GM12878 (cell line): ENCODE results near the gene NAALADL1. TPM values are rescaled to one million over a fixed set of nuclear protein-coding genes. Genes with fewer than 3 reads are reported as not detected.

Experiments used
- ATAC-seq: fragments of 200-7000 bp; cut with Tn5 transposase; 3 replicates; pipeline ENCODE4 v1.9.1; 2020; ENCODE audit warnings: mild to moderate bottlenecking, moderate library complexity
- BruUV-seq: library from RNA; stranded (reverse); fragments of 400-500 nt; replicated peaks from 2 replicates; lab custom pipeline; 2021; lab: Mats Ljungman, UMichigan
- CTCF ChIA-PET: fragments of 300-600 bp; sonication (Branson Sonifier 250); formaldehyde crosslinking; extraction: SDS; loops from one replicate; lab custom pipeline; 2021; ENCODE audit warnings: inconsistent platforms; lab: Yijun Ruan, JAX
- POLR2A ChIA-PET: fragments of 350-600 bp; formaldehyde crosslinking; extraction: SDS; loops from one replicate; lab custom pipeline; 2021; ENCODE audit warnings: inconsistent platforms; lab: Charles Lee
- RAD21 ChIA-PET: fragments of 300-600 bp; sonication (Branson Sonifier 250); formaldehyde crosslinking; loops from one replicate; lab custom pipeline; 2023; ENCODE audit warnings: antibody characterized with exemption; ENCODE audit not compliant: unreplicated experiment; lab: Charles Lee
- SMC1A ChIA-PET: fragments of 300-600 bp; sonication (Branson Sonifier 250); formaldehyde crosslinking; loops from one replicate; lab custom pipeline; 2023; ENCODE audit not compliant: unreplicated experiment, uncharacterized antibody; lab: Charles Lee
- DNase-seq: peaks from one replicate; pipeline ENCODE4 v3.0.0-alpha.2; 2011; ENCODE audit warnings: low read depth, low spot score
- FAIRE-seq: peaks from 3 replicates; lab custom pipeline; 2011; peaks lifted over from hg19 to GRCh38; lab: Jason Lieb, UNC
- H2AFZ ChIP-seq: 2 replicates; pipeline ENCODE4 v1.6.0; 2011; ENCODE audit warnings: low read depth, low read length, control low read depth; ENCODE audit not compliant: control insufficient read depth
- H3K27ac ChIP-seq: 2 replicates; pipeline ENCODE4 v1.5.1; 2011; ENCODE audit warnings: control low read depth; ENCODE audit not compliant: control insufficient read depth, insufficient read depth
- H3K27me3 ChIP-seq, 2 experiments: replicated peaks in 1 of 2; 2 replicates each; pipeline versions ENCODE4 v1.6.0 to v1.6.1; 2011; ENCODE audit warnings: low read length in 1 of 2; ENCODE audit not compliant: control insufficient read depth in 2 of 2, insufficient read depth in 2 of 2
- H3K36me3 ChIP-seq, 2 experiments: 2 replicates each; pipeline ENCODE4 v1.5.1; 2011; ENCODE audit warnings: low read length in 1 of 2; ENCODE audit not compliant: control insufficient read depth in 2 of 2, insufficient read depth in 2 of 2
- H3K4me1 ChIP-seq: 2 replicates; pipeline ENCODE4 v1.6.1; 2011; ENCODE audit warnings: mild to moderate bottlenecking, low read length, moderate library complexity, mixed read lengths; ENCODE audit not compliant: control insufficient read depth, insufficient read depth
- H3K4me2 ChIP-seq: 2 replicates; pipeline ENCODE4 v1.6.0; 2011; ENCODE audit warnings: control low read depth; ENCODE audit not compliant: control insufficient read depth, insufficient read depth
- H3K4me3 ChIP-seq: fragments of 200-600 bp; sonication (generic); 2 replicates; pipeline ENCODE4 v1.5.1; 2016
- H3K79me2 ChIP-seq: 2 replicates; pipeline ENCODE4 v1.6.0; 2011; ENCODE audit warnings: low read length; ENCODE audit not compliant: control insufficient read depth, insufficient read depth
- H3K9ac ChIP-seq: 2 replicates; pipeline ENCODE4 v1.8.0; 2011; ENCODE audit warnings: low read length, control low read depth, mixed read lengths; ENCODE audit not compliant: control insufficient read depth, insufficient read depth
- H3K9me3 ChIP-seq: replicated peaks from 3 replicates; pipeline ENCODE4 v1.5.1; 2011; ENCODE audit warnings: mild to moderate bottlenecking, low read length; ENCODE audit not compliant: control insufficient read depth, insufficient read depth
- H4K20me1 ChIP-seq: 2 replicates; pipeline ENCODE4 v1.6.0; 2011; ENCODE audit not compliant: control insufficient read depth, insufficient read depth
- LARP7 ChIP-seq: fragments of 450-650 bp; IDR thresholded peaks from 2 replicates; pipeline ENCODE4 v1.6.1; 2017; ENCODE audit warnings: mild to moderate bottlenecking
- MTA3 ChIP-seq: IDR thresholded peaks from 2 replicates; pipeline ENCODE4 v1.6.1; 2012; ENCODE audit warnings: low read length, inconsistent platforms, borderline replicate concordance
- MXI1 ChIP-seq: fragments of 150-350 bp; IDR thresholded peaks from 2 replicates; pipeline ENCODE4 v1.6.1; 2011; ENCODE audit warnings: low read depth, mild to moderate bottlenecking, inconsistent platforms, low read length, improper control_type of control experiment
- NBN ChIP-seq: fragments of 450-650 bp; IDR thresholded peaks from 2 replicates; pipeline ENCODE4 v1.6.1; 2016
- NFYA ChIP-seq: IDR thresholded peaks from 2 replicates; pipeline ENCODE4 v1.6.1; 2011; ENCODE audit warnings: low read depth, mild to moderate bottlenecking, low read length, improper control_type of control experiment, borderline replicate concordance
- NR2F1 ChIP-seq: fragments of 450-650 bp; conservative IDR thresholded peaks from 2 replicates; pipeline ENCODE4 v1.6.1; 2017; ENCODE audit warnings: mild to moderate bottlenecking
- POLR2A ChIP-seq: IDR thresholded peaks from 2 replicates; pipeline ENCODE4 v1.6.1; 2011; ENCODE audit warnings: low read depth, mild to moderate bottlenecking, low read length
- POLR2AphosphoS2 ChIP-seq: IDR thresholded peaks from 2 replicates; pipeline ENCODE4 v1.6.1; 2011; ENCODE audit warnings: low read depth, mild to moderate bottlenecking, low read length, improper control_type of control experiment, moderate library complexity
- RCOR1 ChIP-seq: conservative IDR thresholded peaks from 2 replicates; pipeline ENCODE4 v1.6.1; 2012; ENCODE audit warnings: low read depth, low read length, improper control_type of control experiment
- SIN3A ChIP-seq: IDR thresholded peaks from 2 replicates; pipeline ENCODE4 v1.6.1; 2012; ENCODE audit warnings: low read depth, low read length, improper control_type of control experiment
- SMAD5 ChIP-seq: IDR thresholded peaks from 2 replicates; pipeline ENCODE4 v1.6.1; 2016; ENCODE audit warnings: antibody characterized with exemption, low read depth
- SP1 ChIP-seq: IDR thresholded peaks from one replicate; pipeline ENCODE4 v1.6.1; 2011; ENCODE audit warnings: low read depth, low read length
- STAT3 ChIP-seq: IDR thresholded peaks from 2 replicates; pipeline ENCODE4 v1.6.1; 2011; ENCODE audit warnings: low read depth, low read length, improper control_type of control experiment
- TCF12 ChIP-seq: IDR thresholded peaks from 2 replicates; pipeline ENCODE4 v1.6.1; 2011; ENCODE audit warnings: low read depth, mild to moderate bottlenecking, low read length
- TCF3 ChIP-seq: IDR thresholded peaks from 2 replicates; pipeline ENCODE4 v1.6.1; 2012; ENCODE audit warnings: low read depth, mild to moderate bottlenecking, low read length, borderline replicate concordance; ENCODE audit not compliant: insufficient read depth
- WGBS: methylation state at CpG from one replicate; pipeline ENCODE4 v1.1.6; 2016; ENCODE audit warnings: low lambda C conversion rate; ENCODE audit not compliant: insufficient replicate concordance, insufficient coverage; ENCODE audit errors: missing lambda C conversion rate; 5-methylcytosine and 5-hydroxymethylcytosine counted together
- in situ Hi-C: fragments of 300-500 bp; cut with MboI; formaldehyde crosslinking; loops from 9 replicates; pipeline ENCODE4 v1.14.3; 2018; ENCODE audit warnings: mixed read lengths
- intact Hi-C: fragments of 100-400 bp; cut with micrococcal nuclease; formaldehyde crosslinking; loops from one replicate; pipeline ENCODE4 v1.14.2; 2022; ENCODE audit not compliant: unreplicated experiment
- polyA plus RNA-seq, 11 experiments: library from polyadenylated mRNA; depleted of rRNA in 4 of 11; unstranded in 6 of 11; stranded (reverse) in 5 of 11; fragments of >200 nt; fragmentation: Nextera tagmentation in 4 of 11; fragmentation: Illumina TruSeq in 1 of 11; extraction: Ambion mirVana in 4 of 11; extraction: Trizol in 1 of 11; gene quantifications; 1 replicate in 1 of 11; 2 replicates in 10 of 11; pipeline versions ENCODE4 v1.2.1 to v1.2.3, GENCODE V29; 2011 to 2016; ENCODE audit warnings: inconsistent platforms in 2 of 11, missing spikeins in 2 of 11, low read depth in 1 of 11
- total RNA-seq, 4 experiments: library from RNA; depleted of rRNA in 3 of 4; stranded (reverse); fragments of >200 nt in 3 of 4; fragmentation: Illumina TruSeq in 1 of 4; extraction: Trizol in 1 of 4; gene quantifications; 2 replicates each; pipeline versions ENCODE4 v1.2.1 to v1.2.3, GENCODE V29; 2013 to 2021
- TF ChIP-seq, protein P1 (sequence below): fragments of 450-650 bp; IDR thresholded peaks from 2 replicates; pipeline ENCODE4 v1.6.1; 2017; ENCODE audit warnings: mild to moderate bottlenecking, moderate library complexity
- TF ChIP-seq, protein P2 (sequence below): fragments of 450-650 bp; IDR thresholded peaks from 2 replicates; pipeline ENCODE4 v1.6.1; 2016; ENCODE audit warnings: mild to moderate bottlenecking

Gene NAALADL1
- total and polyA plus RNA-seq, 10 of the 15 experiments (the other 5 are each of a cell fraction or from before 2014, with no cell fraction given), result 0.77 to 5.5 (median 1.5) TPM

DNA sequence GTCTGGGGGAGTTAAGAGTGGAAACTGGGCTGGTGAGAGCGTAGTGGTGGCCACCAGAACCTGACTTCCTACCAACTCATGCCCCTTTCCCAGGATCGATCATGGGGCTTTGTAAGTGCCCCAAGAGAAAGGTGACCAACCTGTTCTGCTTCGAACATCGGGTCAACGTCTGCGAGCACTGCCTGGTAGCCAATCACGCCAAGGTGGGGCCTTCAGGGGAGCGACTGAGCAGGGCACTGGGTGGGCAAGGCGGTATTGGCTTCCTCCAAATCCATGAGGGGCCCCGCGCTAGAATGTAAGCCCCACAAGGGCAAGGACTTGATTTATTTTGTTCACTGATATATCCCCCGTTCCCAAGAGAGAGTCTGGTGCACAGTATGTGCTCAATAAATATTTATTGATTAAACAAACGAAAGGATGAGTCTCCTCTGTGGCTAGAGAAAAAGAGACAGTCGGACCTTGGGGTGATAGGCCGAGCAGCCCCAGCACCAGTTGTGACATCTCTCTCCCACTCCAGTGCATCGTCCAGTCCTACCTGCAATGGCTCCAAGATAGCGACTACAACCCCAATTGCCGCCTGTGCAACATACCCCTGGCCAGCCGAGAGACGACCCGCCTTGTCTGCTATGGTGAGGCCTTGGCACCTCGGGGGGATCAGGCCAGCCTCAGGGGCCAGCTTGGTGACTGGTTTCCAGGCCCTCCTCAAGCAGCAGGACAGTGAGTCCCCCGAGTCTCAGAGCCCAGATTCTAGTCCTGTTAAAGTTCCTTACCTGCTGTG, 26.4 kb upstream of the NAALADL1 start (continued):
- no peak for TF ChIP-seq MTA3
- no peak for TF ChIP-seq RCOR1
- TF ChIP-seq TCF12, result no peak
- no peak for TF ChIP-seq NFYA
- no peak for TF ChIP-seq SMAD5
- 0 out of 2 replicates have a peak, but pooled peaks have one; percentile 17 for TF ChIP-seq LARP7
- peak; percentile 50; the same call in 1 of the 2 replicates for TF ChIP-seq POLR2A
- TF ChIP-seq TCF3, result no peak

DNA sequence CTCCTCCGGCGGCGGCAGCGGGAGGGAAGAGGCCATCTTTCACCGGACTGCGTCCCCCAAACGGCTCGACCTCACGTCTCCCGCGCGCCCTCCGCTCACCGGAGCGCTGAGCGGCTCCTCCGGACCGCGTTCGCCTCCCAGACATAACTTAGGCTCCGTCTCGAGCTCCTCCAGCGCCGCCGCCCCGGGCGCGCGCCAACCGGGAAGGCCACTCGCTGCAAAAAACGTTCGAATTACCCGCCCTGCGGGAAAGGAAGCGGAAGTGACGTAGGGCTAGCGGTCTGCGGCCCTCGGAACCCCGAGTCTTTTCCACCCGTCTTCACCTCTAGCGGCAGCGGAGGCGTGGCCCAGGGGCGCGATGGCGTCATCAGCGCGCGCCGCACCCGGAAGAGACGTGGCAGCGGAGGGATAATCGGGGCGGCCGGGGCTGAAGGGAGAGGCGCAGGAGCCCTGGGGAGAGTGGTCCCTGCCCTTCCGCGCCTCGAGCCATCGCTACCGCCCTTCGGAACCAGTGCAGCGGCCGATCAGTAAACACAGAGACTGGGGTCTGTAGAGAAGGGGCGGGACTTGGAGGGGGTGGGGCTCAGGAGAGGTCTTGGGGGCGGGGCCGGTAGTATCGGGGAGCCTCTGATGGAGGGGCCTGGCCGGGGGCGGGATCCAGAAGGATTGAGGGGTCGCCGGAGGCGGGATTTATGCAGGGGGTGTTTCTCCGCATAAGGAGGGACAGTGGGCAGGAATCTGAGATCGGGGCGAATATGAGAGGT, 25.7 kb upstream of the NAALADL1 start, which contains the start of the genes CDCA5 and ZFPL1:
Gene CDCA5 (minus strand): TSS at position 207 of the 764 bp plus-strand sequence. CDS start 62 bp downstream, at position 145.
Gene ZFPL1 (plus strand): TSS at position 389 of the 764 bp plus-strand sequence. CDS start 477 bp downstream, outside the sequence.
- peak; percentile 82 for ATAC-seq
- TF ChIP-seq POLR2AphosphoS2 (peak; percentile 50; the same call in 1 of the 2 replicates), SP1 (peak; percentile 83), STAT3 (no peak), NBN (peak; percentile 92), NR2F1 (peak; percentile 65), MXI1 (peak; percentile 98), SIN3A (peak; percentile 99), SMAD5 (peak; percentile 84; the same call in 1 of the 2 replicates)
- TF ChIP-seq, protein P1, sequence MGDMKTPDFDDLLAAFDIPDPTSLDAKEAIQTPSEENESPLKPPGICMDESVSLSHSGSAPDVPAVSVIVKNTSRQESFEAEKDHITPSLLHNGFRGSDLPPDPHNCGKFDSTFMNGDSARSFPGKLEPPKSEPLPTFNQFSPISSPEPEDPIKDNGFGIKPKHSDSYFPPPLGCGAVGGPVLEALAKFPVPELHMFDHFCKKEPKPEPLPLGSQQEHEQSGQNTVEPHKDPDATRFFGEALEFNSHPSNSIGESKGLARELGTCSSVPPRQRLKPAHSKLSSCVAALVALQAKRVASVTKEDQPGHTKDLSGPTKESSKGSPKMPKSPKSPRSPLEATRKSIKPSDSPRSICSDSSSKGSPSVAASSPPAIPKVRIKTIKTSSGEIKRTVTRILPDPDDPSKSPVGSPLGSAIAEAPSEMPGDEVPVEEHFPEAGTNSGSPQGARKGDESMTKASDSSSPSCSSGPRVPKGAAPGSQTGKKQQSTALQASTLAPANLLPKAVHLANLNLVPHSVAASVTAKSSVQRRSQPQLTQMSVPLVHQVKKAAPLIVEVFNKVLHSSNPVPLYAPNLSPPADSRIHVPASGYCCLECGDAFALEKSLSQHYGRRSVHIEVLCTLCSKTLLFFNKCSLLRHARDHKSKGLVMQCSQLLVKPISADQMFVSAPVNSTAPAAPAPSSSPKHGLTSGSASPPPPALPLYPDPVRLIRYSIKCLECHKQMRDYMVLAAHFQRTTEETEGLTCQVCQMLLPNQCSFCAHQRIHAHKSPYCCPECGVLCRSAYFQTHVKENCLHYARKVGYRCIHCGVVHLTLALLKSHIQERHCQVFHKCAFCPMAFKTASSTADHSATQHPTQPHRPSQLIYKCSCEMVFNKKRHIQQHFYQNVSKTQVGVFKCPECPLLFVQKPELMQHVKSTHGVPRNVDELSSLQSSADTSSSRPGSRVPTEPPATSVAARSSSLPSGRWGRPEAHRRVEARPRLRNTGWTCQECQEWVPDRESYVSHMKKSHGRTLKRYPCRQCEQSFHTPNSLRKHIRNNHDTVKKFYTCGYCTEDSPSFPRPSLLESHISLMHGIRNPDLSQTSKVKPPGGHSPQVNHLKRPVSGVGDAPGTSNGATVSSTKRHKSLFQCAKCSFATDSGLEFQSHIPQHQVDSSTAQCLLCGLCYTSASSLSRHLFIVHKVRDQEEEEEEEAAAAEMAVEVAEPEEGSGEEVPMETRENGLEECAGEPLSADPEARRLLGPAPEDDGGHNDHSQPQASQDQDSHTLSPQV, result no peak
- TF ChIP-seq, protein P2, sequence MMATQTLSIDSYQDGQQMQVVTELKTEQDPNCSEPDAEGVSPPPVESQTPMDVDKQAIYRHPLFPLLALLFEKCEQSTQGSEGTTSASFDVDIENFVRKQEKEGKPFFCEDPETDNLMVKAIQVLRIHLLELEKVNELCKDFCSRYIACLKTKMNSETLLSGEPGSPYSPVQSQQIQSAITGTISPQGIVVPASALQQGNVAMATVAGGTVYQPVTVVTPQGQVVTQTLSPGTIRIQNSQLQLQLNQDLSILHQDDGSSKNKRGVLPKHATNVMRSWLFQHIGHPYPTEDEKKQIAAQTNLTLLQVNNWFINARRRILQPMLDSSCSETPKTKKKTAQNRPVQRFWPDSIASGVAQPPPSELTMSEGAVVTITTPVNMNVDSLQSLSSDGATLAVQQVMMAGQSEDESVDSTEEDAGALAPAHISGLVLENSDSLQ, result peak; percentile 45

More for the DNA sequence above, 25.7 kb upstream of the NAALADL1 start, which contains the start of the genes CDCA5 and ZFPL1:
- Histone ChIP-seq H3K9ac (peak within 1 kb of the TSS; percentile 87), H3K4me3 (peak within 1 kb of the TSS; percentile 86), H3K4me2 (peak within 1 kb of the TSS; percentile 77), H3K9me3 (no peaks in the 10 kb centered on the region), H4K20me1 (no peaks in the 10 kb centered on the region), H3K27ac (peak within 1 kb of the TSS; percentile 84), H3K4me1 (peaks cover 24% of the 10 kb centered on the region), H3K27me3 (no peaks in the 10 kb centered on the region), H2AFZ (peak within 1 kb of the TSS; percentile 82), H3K36me3 (peaks cover 7 to 15% of the 10 kb centered on the region in 2 experiments), H3K79me2 (peaks cover 50% of the 10 kb centered on the region)
- RAD21 ChIA-PET, result interaction anchor here (1.8 kb wide), 1 partner anchor 70 kb away, joined by 6 read pairs; the partner anchor contains the start of gene ARL2
- intact Hi-C loops, result loop anchor here (2.0 kb wide), 1 partner anchor 71 kb away; no protein-coding TSS in a partner anchor
- SMC1A ChIA-PET, result interaction anchor here (1.2 to 1.3 kb wide), 2 partner anchors 18 to 43 kb away, joined by 4 read pairs; partner anchors contain the start of gene SAC3D1
- peak; percentile 38 for FAIRE-seq
- under 1% methylated on average over 79 of the region's 79 CpGs for WGBS
- no TSS peak for BruUV-seq
- POLR2A ChIA-PET, result interaction anchor here (0.9 to 1.5 kb wide), 4 partner anchors 11 to 51 kb away, joined by 3 to 5 read pairs (median 4); no protein-coding TSS in a partner anchor
- CTCF ChIA-PET, result interaction anchor here (1.3 to 2.1 kb wide), 4 partner anchors 27 to 236 kb away, joined by 3 to 11 read pairs (median 4); partner anchors contain the start of genes SNX15 and TM7SF2
- DNase-seq, result peak; percentile 75
- in situ Hi-C loops, result no loop called here
